Airway epithelial cell (primary cell): ENCODE results near the gene NOCT. TPM values are rescaled to one million over a fixed set of nuclear protein-coding genes. Genes with fewer than 3 reads are reported as not detected.

Experiments
- total RNA-seq: library from RNA; depleted of rRNA; stranded (reverse); fragments of >200 nt; gene quantifications from 2 replicates; pipeline ENCODE4 v1.2.3, GENCODE V29; 2015

The NOCT gene
- total RNA-seq = 18.8 and 25.5 TPM in 2 replicates

GRCh38 chr4:139015269-139015947 is at the start of gene NOCT:
Gene NOCT (plus strand): TSS chr4:139015781. CDS start chr4:139015982, 201 bp downstream.

Other genes starting within 250 kb of the NOCT start
- 10.4 and 16.3 TPM in 2 replicates for gene ELF2, start 161.4 kb downstream of the NOCT start, total RNA-seq